ENCODE measurements around the gene LRRC23.

LRRC23 gene

GRCh38 chr12:6942331-6942665, 37.7 kb downstream of the LRRC23 start:
- in situ Hi-C loops (cut with MboI; ENCODE audit: low sequenced_read_pairs), result no loop called here

GRCh38 chr12:6943389-6943721, 38.7 kb downstream of the LRRC23 start:
- in situ Hi-C loops (cut with MboI; ENCODE audit: low sequenced_read_pairs), result no loop called here

DNA sequence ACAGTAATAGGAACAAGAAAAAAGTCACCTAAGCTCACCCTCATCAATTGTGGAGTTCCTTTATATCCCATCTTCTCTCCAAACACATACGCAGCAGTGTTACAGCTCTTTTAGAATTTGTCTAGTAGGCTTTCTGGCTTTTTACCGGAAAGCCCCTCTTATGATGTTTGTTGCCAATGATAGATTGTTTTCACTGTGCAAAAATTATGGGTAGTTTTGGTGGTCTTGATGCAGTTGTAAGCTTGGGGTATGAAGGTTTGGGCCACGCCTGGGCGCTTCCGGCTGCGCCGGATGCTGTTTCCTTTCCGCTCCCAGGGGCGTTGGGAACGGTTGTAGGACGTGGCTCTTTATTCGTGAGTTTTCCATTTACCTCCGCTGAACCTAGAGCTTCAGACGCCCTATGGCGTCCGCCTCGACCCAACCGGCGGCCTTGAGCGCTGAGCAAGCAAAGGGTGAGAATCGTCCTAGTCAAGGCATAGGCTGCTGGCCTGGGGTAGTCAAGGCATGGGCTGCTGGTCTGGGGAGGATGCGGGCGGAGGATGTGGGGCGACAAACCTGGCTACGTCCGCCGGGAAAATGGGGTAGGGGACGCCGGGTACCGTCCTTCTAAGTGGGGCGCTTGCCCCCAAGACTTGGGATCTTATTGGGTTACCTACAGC, 39.2 kb downstream of the LRRC23 start, which contains the start of the genes C12orf57 and RNU7-1:
Gene C12orf57, plus strand, starts transcription at position 301 of the 659 bp plus-strand sequence. Its CDS starts 100 bp downstream, at position 401.
Gene RNU7-1, plus strand, starts transcription at position 95 of the 659 bp plus-strand sequence.
- in situ Hi-C loops (cut with MboI; ENCODE audit: low sequenced_read_pairs), result no loop called here

- in situ Hi-C loops (cut with MboI; ENCODE audit: low sequenced_read_pairs), result no loop called here
Measured at GRCh38 chr12:6944381-6945186, 40.0 kb downstream of the LRRC23 start.

- in situ Hi-C loops (cut with MboI; ENCODE audit: low sequenced_read_pairs), result no loop called here
Measured at GRCh38 chr12:6945613-6946012, 41.0 kb downstream of the LRRC23 start.

- in situ Hi-C loops (cut with MboI; ENCODE audit: low sequenced_read_pairs), result no loop called here
Measured at GRCh38 chr12:6946033-6946919, 41.7 kb downstream of the LRRC23 start.

GRCh38 chr12:6946920-6947374, 42.3 kb downstream of the LRRC23 start:
- in situ Hi-C loops (cut with MboI; ENCODE audit: low sequenced_read_pairs), result no loop called here

GRCh38 chr12:6947615-6948014, 43.0 kb downstream of the LRRC23 start:
- in situ Hi-C loops (cut with MboI; ENCODE audit: low sequenced_read_pairs), result no loop called here

DNA sequence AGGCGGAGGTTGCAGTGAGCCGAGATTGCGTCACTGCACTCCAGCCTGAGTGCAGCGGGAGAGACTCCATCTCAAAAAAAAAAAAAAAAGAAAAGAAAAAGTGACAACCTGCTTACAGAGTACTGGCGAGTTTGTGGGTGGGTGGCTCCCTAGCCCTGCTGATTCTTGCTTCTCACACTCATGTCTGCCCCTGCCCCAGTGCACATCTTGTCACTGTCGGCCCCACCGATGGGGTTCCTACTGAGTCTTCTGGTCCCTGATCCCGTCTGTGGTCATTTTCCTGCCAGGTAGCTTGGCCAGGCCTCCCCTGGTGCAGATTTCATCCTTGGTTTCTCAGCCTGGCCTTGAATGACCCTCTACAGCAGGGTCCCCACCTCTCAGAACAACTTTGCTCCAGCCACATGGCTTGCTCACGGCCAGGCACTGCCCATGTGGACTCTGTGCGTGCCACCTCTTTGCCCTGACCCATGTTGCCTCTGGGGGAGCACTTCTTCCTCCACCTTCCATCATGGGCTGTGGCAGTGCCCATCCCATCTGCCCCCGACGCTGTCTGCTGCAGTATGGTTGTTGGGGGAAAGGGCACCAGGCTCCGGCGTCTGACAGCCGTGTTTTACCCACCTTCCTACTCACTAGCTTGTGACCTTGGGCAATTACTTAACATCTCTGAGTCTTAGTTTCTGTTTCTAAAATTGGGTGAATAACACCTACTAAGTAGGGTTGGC, 44.4 kb downstream of the LRRC23 start:
- in situ Hi-C loops (cut with MboI; ENCODE audit: low sequenced_read_pairs), result no loop called here

DNA sequence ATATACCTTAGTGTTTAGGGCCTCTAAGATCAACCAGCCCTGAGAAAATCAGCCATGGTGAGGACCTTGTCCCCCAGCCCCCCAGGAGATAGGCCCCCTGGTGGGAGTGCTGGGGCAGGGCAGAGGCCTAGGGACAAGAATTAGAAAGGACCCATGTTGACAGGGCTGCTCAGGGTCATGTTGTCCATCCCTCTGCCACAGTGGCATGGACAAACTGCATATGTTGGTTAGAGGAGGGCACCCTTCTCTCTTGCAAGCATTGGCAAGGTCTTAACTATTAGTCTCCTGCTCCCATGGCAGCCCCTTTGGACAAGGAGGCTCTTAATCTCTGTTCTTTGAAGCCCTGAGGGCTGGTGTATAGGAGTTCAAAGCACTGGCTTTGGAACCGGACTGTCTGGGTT, 45.8 kb downstream of the LRRC23 start:
- in situ Hi-C loops (cut with MboI; ENCODE audit: low sequenced_read_pairs), result no loop called here

DNA sequence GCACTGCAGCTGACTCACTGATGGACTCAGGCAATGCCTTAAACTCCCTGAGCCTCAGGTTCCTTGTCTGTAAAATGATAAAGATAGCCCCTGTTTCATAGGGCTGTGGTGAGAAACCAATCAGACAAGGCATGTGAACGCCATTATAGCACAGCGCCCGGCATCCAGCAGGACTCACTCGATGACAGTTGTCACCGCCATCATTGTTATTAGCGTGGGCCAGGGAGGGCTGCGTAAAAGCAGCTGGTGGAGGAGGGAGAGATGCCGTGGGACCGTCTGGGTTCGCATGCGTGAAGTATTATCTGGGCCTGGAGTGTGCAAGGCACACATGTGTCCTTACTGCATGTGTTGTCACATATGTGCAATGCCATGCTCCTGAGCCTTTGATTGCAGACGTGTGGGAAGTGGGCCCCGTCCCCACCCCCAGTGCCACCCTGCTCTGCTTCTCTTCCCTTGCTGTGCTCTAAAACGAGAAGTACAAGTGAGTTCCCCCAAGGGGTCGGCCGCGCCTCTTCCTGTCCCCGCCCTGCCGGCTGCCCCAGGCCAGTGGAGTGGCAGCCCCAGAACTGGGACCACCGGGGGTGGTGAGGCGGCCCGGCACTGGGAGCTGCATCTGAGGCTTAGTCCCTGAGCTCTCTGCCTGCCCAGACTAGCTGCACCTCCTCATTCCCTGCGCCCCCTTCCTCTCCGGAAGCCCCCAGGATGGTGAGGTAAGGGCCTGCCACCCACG, 46.4 kb downstream of the LRRC23 start, which contains the start of gene PTPN6:
Gene PTPN6, plus strand, starts transcription at position 546 of the 730 bp plus-strand sequence. Its CDS starts 157 bp downstream, at position 703.
- in situ Hi-C loops (cut with MboI; ENCODE audit: low sequenced_read_pairs), result no loop called here

- in situ Hi-C loops (cut with MboI; ENCODE audit: low sequenced_read_pairs), result no loop called here
Measured at GRCh38 chr12:6951551-6952120, 47.0 kb downstream of the LRRC23 start.

GRCh38 chr12:6952121-6952862, 47.7 kb downstream of the LRRC23 start:
- in situ Hi-C loops (cut with MboI; ENCODE audit: low sequenced_read_pairs), result no loop called here

- in situ Hi-C loops (cut with MboI; ENCODE audit: low sequenced_read_pairs), result no loop called here
Measured at GRCh38 chr12:6952863-6953441, 48.3 kb downstream of the LRRC23 start.

- in situ Hi-C loops (cut with MboI; ENCODE audit: low sequenced_read_pairs), result no loop called here
Measured at GRCh38 chr12:6953442-6954315, 49.1 kb downstream of the LRRC23 start.

- in situ Hi-C loops (cut with MboI; ENCODE audit: low sequenced_read_pairs), result no loop called here
Measured at GRCh38 chr12:6954316-6955107, 49.9 kb downstream of the LRRC23 start.

Measured in hTERT RPE-1 (cell line).